HepG2 (cell line): ENCODE measurements around the gene NEDD4L. TPM values are rescaled to one million over a fixed set of nuclear protein-coding genes. Genes with fewer than 3 reads are reported as not detected.

Experiments used
- DR1 ChIP-seq: sonication (generic); formaldehyde crosslinking; IDR thresholded peaks from 2 replicates; pipeline ENCODE4 v1.8.0; 2021; ENCODE audit warnings: mild to moderate bottlenecking, missing genetic modification reagents, inconsistent platforms
- FOXJ3 ChIP-seq: sonication (generic); formaldehyde crosslinking; IDR thresholded peaks from 2 replicates; pipeline ENCODE4 v1.4.0; 2020; ENCODE audit warnings: missing genetic modification reagents, mild to moderate bottlenecking, borderline replicate concordance
- HES4 ChIP-seq: sonication (generic); formaldehyde crosslinking; IDR thresholded peaks from 2 replicates; pipeline ENCODE4 v1.9.0; 2021; ENCODE audit warnings: mild to moderate bottlenecking, missing genetic modification reagents, borderline replicate concordance
- JUN ChIP-seq: sonication (generic); formaldehyde crosslinking; IDR thresholded peaks from 2 replicates; pipeline ENCODE4 v1.4.0; 2020; ENCODE audit warnings: mild to moderate bottlenecking, missing genetic modification reagents
- KLF9 ChIP-seq: IDR thresholded peaks from 2 replicates; pipeline ENCODE4 v1.6.1; 2016; ENCODE audit warnings: low read depth
- MEF2D ChIP-seq: sonication (generic); formaldehyde crosslinking; IDR thresholded peaks from 2 replicates; pipeline ENCODE4 v1.5.1; 2020; ENCODE audit warnings: mild to moderate bottlenecking, missing genetic modification reagents
- MIER3 ChIP-seq: IDR thresholded peaks from 2 replicates; pipeline ENCODE4 v1.6.1; 2016; ENCODE audit warnings: missing compliant biosample characterization, borderline replicate concordance
- NCOA2 ChIP-seq: sonication (generic); formaldehyde crosslinking; IDR thresholded peaks from 2 replicates; pipeline ENCODE4 v1.8.0; 2022; ENCODE audit warnings: inconsistent platforms
- POLR2AphosphoS5 ChIP-seq: IDR thresholded peaks from 2 replicates; pipeline ENCODE4 v1.6.1; 2012; ENCODE audit warnings: low read depth, low read length
- RBM39 ChIP-seq: fragments of 200-400 bp; formaldehyde crosslinking; IDR thresholded peaks from one replicate; pipeline ENCODE4 v1.6.1; 2018; ENCODE audit warnings: antibody characterized with exemption, mild to moderate bottlenecking, low read depth, low read length; ENCODE audit not compliant: poor library complexity, severe bottlenecking
- SP140L ChIP-seq: sonication (generic); formaldehyde crosslinking; IDR thresholded peaks from 2 replicates; pipeline ENCODE4 v1.4.0; 2020; ENCODE audit warnings: missing genetic modification reagents, borderline replicate concordance
- ZNF138 ChIP-seq: sonication (generic); formaldehyde crosslinking; IDR thresholded peaks from 2 replicates; pipeline ENCODE4 v1.5.0; 2020; ENCODE audit warnings: mild to moderate bottlenecking, low read depth, missing genetic modification reagents
- ZNF616 ChIP-seq: sonication (generic); formaldehyde crosslinking; IDR thresholded peaks from 2 replicates; pipeline ENCODE4 v1.5.0; 2020; ENCODE audit warnings: low read depth, mild to moderate bottlenecking, missing genetic modification reagents
- ZSCAN25 ChIP-seq: sonication (generic); formaldehyde crosslinking; IDR thresholded peaks from 2 replicates; pipeline ENCODE4 v1.8.0; 2022; ENCODE audit warnings: mild to moderate bottlenecking, missing genetic modification reagents
- polyA plus RNA-seq, 8 experiments: library from polyadenylated mRNA; depleted of rRNA in 3 of 8; stranded (reverse) in 7 of 8; unstranded in 1 of 8; fragments of >200 nt; fragmentation: Illumina TruSeq in 4 of 8; extraction: Trizol in 4 of 8; gene quantifications; 2 replicates each; pipeline versions ENCODE4 v1.2.1 to v1.2.3, GENCODE V29; 2011 to 2016; ENCODE audit warnings: low read depth in 4 of 8, missing spikeins in 1 of 8, mixed read lengths in 1 of 8; ENCODE audit not compliant: insufficient read depth in 1 of 8
- total RNA-seq, 5 experiments: library from RNA; depleted of rRNA; stranded (reverse); fragments of >200 nt; fragmentation: Illumina TruSeq; extraction: Trizol; gene quantifications; 2 replicates each; pipeline ENCODE4 v1.2.3, GENCODE V29; 2016; ENCODE audit warnings: low read depth in 1 of 5
- TF ChIP-seq, protein P1 (sequence below): sonication (generic); formaldehyde crosslinking; IDR thresholded peaks from 2 replicates; pipeline ENCODE4 v1.4.0; 2020; ENCODE audit warnings: missing genetic modification reagents
- TF ChIP-seq, protein P2 (sequence below): sonication (generic); formaldehyde crosslinking; IDR thresholded peaks from 2 replicates; pipeline ENCODE4 v1.8.1; 2023; ENCODE audit warnings: missing genetic modification reagents, inconsistent platforms, borderline replicate concordance
- TF ChIP-seq, protein P3 (sequence below): IDR thresholded peaks from 2 replicates; pipeline ENCODE4 v1.6.1; 2012; ENCODE audit warnings: low read length, improper control_type of control experiment
- TF ChIP-seq, protein P4 (sequence below): sonication (generic); formaldehyde crosslinking; IDR thresholded peaks from 2 replicates; pipeline ENCODE4 v1.4.0; 2020; ENCODE audit warnings: missing genetic modification reagents, borderline replicate concordance
- TF ChIP-seq, protein P5 (sequence below): sonication (generic); formaldehyde crosslinking; IDR thresholded peaks from 2 replicates; pipeline ENCODE4 v1.4.0; 2020; ENCODE audit warnings: missing genetic modification reagents

NEDD4L gene
- total and polyA plus RNA-seq, 2 of the 13 experiments (the other 11 are each of a cell fraction or from before 2014, with no cell fraction given), result 168 to 390 TPM

DNA sequence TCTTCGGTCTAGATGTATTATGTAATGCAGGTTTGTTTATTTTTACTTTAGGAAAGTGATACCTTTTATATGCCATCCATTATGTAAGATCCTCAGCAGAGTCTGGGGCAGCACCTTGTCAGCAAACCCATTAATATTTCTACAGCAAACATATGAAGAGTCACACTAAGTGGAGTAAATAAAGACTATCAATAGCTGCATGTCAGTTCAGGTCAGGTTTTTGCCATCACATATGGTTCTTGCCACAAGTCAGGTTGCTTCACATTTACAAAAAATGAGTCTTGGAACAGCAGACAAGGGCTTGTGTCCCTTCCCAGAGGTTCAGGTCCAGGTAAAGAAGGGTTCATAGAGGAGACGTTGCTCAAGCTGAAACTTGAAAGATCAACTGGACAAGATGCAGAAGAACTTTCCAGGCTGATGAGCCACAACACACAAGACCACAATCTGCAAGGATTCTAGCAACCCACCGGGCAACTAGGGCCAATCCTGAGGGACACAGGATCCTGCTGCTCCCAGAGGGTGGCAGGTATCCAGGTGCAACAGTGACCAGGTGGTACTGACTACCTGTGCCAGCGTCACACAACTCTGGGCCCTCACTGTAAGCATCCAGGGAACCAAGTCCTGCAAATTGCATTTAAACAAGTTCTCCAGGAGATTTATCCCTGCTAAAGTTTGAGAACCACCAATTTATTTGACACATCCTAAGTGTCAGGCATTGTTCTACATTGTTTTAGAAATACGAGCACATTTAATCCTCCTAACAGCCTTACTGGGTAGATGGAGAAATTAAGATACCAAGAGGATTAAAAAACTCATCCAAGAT lies 369.0 kb downstream of the NEDD4L start (continued):
- TF ChIP-seq ZNF616 (CRISPR knock-in tag) (no peak), ZSCAN25 (no peak), JUN (0 out of 2 replicates have a peak, but pooled peaks have one; percentile 32), ZNF138 (no peak), KLF9 (CRISPR knock-in tag) (0 out of 2 replicates have a peak, but pooled peaks have one; percentile 31), SP140L (CRISPR knock-in tag) (no peak), MIER3 (CRISPR knock-in tag) (no peak), HES4 (CRISPR knock-in tag) (no peak), MEF2D (CRISPR knock-in tag) (no peak), RBM39 (peak; percentile 11), NCOA2 (CRISPR knock-in tag) (peak; percentile 66; the same call in 1 of the 2 replicates), FOXJ3 (CRISPR knock-in tag) (peak; percentile 22; the same call in 1 of the 2 replicates), DR1 (no peak), POLR2AphosphoS5 (peak; percentile 65)
- TF ChIP-seq, protein P1, sequence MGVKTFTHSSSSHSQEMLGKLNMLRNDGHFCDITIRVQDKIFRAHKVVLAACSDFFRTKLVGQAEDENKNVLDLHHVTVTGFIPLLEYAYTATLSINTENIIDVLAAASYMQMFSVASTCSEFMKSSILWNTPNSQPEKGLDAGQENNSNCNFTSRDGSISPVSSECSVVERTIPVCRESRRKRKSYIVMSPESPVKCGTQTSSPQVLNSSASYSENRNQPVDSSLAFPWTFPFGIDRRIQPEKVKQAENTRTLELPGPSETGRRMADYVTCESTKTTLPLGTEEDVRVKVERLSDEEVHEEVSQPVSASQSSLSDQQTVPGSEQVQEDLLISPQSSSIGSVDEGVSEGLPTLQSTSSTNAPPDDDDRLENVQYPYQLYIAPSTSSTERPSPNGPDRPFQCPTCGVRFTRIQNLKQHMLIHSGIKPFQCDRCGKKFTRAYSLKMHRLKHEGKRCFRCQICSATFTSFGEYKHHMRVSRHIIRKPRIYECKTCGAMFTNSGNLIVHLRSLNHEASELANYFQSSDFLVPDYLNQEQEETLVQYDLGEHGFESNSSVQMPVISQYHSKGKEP (CRISPR knock-in tag), result no peak
- TF ChIP-seq, protein P2, sequence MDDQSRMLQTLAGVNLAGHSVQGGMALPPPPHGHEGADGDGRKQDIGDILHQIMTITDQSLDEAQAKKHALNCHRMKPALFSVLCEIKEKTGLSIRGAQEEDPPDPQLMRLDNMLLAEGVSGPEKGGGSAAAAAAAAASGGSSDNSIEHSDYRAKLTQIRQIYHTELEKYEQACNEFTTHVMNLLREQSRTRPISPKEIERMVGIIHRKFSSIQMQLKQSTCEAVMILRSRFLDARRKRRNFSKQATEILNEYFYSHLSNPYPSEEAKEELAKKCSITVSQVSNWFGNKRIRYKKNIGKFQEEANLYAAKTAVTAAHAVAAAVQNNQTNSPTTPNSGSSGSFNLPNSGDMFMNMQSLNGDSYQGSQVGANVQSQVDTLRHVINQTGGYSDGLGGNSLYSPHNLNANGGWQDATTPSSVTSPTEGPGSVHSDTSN (CRISPR knock-in tag), result 0 out of 2 replicates have a peak, but pooled peaks have one; percentile 46
- TF ChIP-seq, protein P3, sequence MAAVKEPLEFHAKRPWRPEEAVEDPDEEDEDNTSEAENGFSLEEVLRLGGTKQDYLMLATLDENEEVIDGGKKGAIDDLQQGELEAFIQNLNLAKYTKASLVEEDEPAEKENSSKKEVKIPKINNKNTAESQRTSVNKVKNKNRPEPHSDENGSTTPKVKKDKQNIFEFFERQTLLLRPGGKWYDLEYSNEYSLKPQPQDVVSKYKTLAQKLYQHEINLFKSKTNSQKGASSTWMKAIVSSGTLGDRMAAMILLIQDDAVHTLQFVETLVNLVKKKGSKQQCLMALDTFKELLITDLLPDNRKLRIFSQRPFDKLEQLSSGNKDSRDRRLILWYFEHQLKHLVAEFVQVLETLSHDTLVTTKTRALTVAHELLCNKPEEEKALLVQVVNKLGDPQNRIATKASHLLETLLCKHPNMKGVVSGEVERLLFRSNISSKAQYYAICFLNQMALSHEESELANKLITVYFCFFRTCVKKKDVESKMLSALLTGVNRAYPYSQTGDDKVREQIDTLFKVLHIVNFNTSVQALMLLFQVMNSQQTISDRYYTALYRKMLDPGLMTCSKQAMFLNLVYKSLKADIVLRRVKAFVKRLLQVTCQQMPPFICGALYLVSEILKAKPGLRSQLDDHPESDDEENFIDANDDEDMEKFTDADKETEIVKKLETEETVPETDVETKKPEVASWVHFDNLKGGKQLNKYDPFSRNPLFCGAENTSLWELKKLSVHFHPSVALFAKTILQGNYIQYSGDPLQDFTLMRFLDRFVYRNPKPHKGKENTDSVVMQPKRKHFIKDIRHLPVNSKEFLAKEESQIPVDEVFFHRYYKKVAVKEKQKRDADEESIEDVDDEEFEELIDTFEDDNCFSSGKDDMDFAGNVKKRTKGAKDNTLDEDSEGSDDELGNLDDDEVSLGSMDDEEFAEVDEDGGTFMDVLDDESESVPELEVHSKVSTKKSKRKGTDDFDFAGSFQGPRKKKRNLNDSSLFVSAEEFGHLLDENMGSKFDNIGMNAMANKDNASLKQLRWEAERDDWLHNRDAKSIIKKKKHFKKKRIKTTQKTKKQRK, result no peak
- TF ChIP-seq, protein P4, sequence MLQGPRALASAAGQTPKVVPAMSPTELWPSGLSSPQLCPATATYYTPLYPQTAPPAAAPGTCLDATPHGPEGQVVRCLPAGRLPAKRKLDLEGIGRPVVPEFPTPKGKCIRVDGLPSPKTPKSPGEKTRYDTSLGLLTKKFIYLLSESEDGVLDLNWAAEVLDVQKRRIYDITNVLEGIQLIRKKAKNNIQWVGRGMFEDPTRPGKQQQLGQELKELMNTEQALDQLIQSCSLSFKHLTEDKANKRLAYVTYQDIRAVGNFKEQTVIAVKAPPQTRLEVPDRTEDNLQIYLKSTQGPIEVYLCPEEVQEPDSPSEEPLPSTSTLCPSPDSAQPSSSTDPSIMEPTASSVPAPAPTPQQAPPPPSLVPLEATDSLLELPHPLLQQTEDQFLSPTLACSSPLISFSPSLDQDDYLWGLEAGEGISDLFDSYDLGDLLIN (CRISPR knock-in tag), result no peak
- TF ChIP-seq, protein P5, sequence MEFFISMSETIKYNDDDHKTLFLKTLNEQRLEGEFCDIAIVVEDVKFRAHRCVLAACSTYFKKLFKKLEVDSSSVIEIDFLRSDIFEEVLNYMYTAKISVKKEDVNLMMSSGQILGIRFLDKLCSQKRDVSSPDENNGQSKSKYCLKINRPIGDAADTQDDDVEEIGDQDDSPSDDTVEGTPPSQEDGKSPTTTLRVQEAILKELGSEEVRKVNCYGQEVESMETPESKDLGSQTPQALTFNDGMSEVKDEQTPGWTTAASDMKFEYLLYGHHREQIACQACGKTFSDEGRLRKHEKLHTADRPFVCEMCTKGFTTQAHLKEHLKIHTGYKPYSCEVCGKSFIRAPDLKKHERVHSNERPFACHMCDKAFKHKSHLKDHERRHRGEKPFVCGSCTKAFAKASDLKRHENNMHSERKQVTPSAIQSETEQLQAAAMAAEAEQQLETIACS (CRISPR knock-in tag), result 0 out of 2 replicates have a peak, but pooled peaks have one; percentile 40
